Loucy (cell line): ENCODE results near the gene SPP1.

Source experiments
- CTCF ChIP-seq: fragments of 200-600 bp; sonication (generic); conservative IDR thresholded peaks from 2 replicates; pipeline ENCODE4 v1.5.1; 2014; ENCODE audit warnings: mild to moderate bottlenecking, antibody characterized with exemption, low read length
- EZH2phosphoT487 ChIP-seq: fragments of 200-600 bp; IDR thresholded peaks from 2 replicates; pipeline ENCODE4 v1.6.1; 2018; ENCODE audit warnings: antibody characterized with exemption, mild to moderate bottlenecking, moderate library complexity, borderline replicate concordance

GRCh38 chr4:88017516-88018297 lies 42.2 kb downstream of the SPP1 start:
- no peak for TF ChIP-seq CTCF
- no peak for TF ChIP-seq EZH2phosphoT487
